Measurements from ENCODE around the gene RFC5. TPM values are rescaled to one million over a fixed set of nuclear protein-coding genes. Genes with fewer than 3 reads are reported as not detected.

The RFC5 gene
- total and polyA plus RNA-seq, 2 of the 13 experiments (the other 11 are each of a cell fraction or from before 2014, with no cell fraction given) = 16.8 to 51.4 TPM

- 0 out of 2 replicates have a peak, but pooled peaks have one; percentile 37 for TF ChIP-seq CAMTA2 (CRISPR knock-in tag; IDR thresholded peaks at IDR 0.05; ENCODE audit: borderline replicate concordance)
- no peak for TF ChIP-seq HOXA9 (CRISPR knock-in tag; IDR thresholded peaks at IDR 0.05; ENCODE audit: borderline replicate concordance)
- TF ChIP-seq MXD1 (CRISPR knock-in tag; IDR thresholded peaks at IDR 0.05) = 0 out of 2 replicates have a peak, but pooled peaks have one; percentile 49
- no peak for TF ChIP-seq ZFYVE20 (CRISPR knock-in tag; IDR thresholded peaks at IDR 0.05; ENCODE audit: borderline replicate concordance, low read depth)
- peak; percentile 29; the same call in 1 of the 2 replicates for TF ChIP-seq ZNF773 (CRISPR knock-in tag; IDR thresholded peaks at IDR 0.05; ENCODE audit: borderline replicate concordance)
- TF ChIP-seq CHD2 (IDR thresholded peaks at IDR 0.05; ENCODE audit: low read depth, low read length) = peak; percentile 100
- TF ChIP-seq DNMT1 (CRISPR knock-in tag; IDR thresholded peaks at IDR 0.05) = peak; percentile 77; the same call in 1 of the 2 replicates
- TF ChIP-seq MTA3 (CRISPR knock-in tag; IDR thresholded peaks at IDR 0.05) = no peak
- peak; percentile 59; the same call in 1 of the 2 replicates for TF ChIP-seq ZNF431 (CRISPR knock-in tag; IDR thresholded peaks at IDR 0.05; ENCODE audit: borderline replicate concordance, low read depth)
- TF ChIP-seq ZBTB21 (CRISPR knock-in tag; IDR thresholded peaks at IDR 0.05) = no peak
- 0 out of 2 replicates have a peak, but pooled peaks have one; percentile 41 for TF ChIP-seq ZNF580 (CRISPR knock-in tag; IDR thresholded peaks at IDR 0.05; ENCODE audit: borderline replicate concordance, low read depth)
- TF ChIP-seq RFXAP (CRISPR knock-in tag; IDR thresholded peaks at IDR 0.05; ENCODE audit: borderline replicate concordance) = no peak
- TF ChIP-seq, protein P1, sequence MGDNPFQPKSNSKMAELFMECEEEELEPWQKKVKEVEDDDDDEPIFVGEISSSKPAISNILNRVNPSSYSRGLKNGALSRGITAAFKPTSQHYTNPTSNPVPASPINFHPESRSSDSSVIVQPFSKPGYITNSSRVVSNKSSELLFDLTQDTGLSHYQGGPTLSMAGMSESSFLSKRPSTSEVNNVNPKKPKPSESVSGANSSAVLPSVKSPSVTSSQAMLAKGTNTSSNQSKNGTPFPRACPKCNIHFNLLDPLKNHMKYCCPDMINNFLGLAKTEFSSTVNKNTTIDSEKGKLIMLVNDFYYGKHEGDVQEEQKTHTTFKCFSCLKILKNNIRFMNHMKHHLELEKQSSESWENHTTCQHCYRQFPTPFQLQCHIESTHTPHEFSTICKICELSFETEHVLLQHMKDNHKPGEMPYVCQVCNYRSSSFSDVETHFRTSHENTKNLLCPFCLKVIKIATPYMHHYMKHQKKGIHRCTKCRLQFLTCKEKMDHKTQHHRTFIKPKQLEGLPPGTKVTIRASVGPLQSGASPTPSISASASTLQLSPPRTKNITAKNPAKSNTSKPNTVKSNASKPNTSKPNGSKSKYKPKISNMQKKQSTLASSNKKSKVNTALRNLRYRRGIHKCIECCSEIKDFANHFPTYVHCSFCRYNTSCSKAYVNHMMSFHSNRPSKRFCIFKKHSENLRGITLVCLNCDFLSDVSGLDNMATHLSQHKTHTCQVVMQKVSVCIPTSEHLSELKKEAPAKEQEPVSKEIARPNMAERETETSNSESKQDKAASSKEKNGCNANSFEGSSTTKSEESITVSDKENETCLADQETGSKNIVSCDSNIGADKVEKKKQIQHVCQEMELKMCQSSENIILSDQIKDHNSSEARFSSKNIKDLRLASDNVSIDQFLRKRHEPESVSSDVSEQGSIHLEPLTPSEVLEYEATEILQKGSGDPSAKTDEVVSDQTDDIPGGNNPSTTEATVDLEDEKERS (CRISPR knock-in tag; IDR thresholded peaks at IDR 0.05) = no peak
- TF ChIP-seq, protein P2, sequence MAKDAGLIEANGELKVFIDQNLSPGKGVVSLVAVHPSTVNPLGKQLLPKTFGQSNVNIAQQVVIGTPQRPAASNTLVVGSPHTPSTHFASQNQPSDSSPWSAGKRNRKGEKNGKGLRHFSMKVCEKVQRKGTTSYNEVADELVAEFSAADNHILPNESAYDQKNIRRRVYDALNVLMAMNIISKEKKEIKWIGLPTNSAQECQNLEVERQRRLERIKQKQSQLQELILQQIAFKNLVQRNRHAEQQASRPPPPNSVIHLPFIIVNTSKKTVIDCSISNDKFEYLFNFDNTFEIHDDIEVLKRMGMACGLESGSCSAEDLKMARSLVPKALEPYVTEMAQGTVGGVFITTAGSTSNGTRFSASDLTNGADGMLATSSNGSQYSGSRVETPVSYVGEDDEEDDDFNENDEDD (CRISPR knock-in tag; IDR thresholded peaks at IDR 0.05; ENCODE audit: borderline replicate concordance) = peak; percentile 99
- no peak for TF ChIP-seq HOXA7 (CRISPR knock-in tag; IDR thresholded peaks at IDR 0.05)
- TF ChIP-seq NR2F6 (IDR thresholded peaks at IDR 0.05) = peak; percentile 80
- TF ChIP-seq NR2F6 (CRISPR knock-in tag; IDR thresholded peaks at IDR 0.05) = peak; percentile 94
- TF ChIP-seq, protein P3, sequence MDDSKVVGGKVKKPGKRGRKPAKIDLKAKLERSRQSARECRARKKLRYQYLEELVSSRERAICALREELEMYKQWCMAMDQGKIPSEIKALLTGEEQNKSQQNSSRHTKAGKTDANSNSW (CRISPR knock-in tag; IDR thresholded peaks at IDR 0.05; ENCODE audit: borderline replicate concordance) = no peak
- TF ChIP-seq XRCC5 (optimal IDR thresholded peaks at IDR 0.05; ENCODE audit: low read length) = no peak
- no peak for TF ChIP-seq RORA (CRISPR knock-in tag; IDR thresholded peaks at IDR 0.05)
- peak; percentile 97 for TF ChIP-seq HDAC1 (CRISPR knock-in tag; IDR thresholded peaks at IDR 0.05)
Measured at GRCh38 chr12:118016424-118017264, at the start of gene RFC5 (continued).
